GM21526 (cell line): ENCODE results near the gene SCUBE1.

Experiments
- ATAC-seq: cut with Tn5 transposase; IDR thresholded peaks from one replicate; pipeline ENCODE4 v1.9.1; 2021; ENCODE audit warnings: moderate library complexity; ENCODE audit not compliant: unreplicated experiment, low FRiP score

SCUBE1 gene

DNA sequence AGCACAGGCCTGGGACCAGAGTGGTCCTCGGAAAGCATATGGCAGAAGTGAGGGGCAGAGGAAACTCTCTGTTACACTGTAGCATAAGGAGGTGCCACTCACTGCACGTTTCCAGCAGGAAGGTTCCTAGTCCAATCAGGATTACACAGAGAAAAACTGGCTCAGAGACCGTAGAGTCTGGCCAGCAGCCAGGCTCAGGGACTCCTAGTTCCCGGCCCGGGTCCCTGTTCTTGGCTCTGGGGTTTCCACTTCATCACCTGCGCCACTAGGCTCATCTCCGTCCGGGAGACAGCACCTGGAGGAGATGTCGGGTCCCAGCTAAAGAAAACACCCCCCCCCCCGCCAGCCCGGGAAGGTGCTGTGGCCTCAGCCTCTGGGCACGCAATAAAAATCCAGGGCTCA is 157.3 kb downstream of the SCUBE1 start:
- ATAC-seq = no peak

DNA sequence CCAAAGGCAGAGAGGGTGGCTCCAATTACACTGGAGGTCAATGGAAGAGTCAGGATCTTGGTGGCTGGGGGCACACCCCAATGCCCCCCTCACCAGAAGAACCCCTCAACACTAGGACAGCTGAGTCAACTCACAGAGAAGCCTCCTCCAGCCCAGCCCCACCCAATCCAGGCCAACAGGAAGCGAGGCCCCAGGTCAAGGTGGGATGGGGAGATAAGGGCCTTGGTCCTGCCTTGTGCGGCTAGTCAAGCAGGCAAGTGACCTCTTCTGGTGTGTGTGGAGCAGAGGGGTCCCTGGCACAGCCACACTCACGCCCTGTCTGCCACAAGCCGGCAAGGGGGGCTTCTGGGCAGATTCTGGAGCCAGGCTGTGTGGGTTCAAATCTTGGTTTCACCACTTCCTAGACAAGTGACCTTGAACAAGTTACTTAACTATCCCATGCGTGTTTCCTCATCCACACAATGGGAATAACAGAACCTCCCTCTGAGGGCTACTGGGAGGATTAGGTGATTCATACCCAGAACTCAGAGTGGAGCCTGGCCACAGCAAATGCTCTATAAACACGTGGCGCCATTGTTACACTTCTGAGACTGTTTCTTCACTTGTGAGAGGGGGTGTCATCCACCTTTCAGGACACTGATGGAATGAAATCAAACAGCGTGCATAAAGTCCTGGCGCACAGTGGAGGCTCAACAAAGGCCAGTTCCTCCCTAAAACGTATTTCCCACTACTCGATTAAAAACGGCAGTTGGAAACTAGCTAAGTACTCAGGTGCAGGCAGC is 159.5 kb downstream of the SCUBE1 start:
- no peak for ATAC-seq

DNA sequence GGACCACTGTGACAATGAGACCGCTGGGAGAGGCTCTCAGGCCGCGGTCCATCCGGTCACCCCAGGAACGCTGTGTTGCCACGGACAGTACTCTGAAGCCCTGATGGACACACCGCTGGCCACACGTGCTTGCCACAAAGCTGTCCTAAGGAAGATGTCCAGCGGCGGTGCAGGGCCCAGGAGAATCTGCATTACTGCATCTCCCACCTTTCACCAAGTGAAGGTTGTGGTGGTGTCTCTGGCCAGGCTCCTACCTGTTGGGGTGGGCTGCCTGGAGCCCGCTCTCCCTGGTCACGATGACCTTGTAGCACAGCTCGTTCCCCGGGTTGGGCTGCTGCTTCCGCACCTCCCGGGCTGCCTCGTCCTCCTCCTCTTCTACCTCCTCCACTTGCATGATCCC is 160.4 kb downstream of the SCUBE1 start:
- ATAC-seq = no peak

DNA sequence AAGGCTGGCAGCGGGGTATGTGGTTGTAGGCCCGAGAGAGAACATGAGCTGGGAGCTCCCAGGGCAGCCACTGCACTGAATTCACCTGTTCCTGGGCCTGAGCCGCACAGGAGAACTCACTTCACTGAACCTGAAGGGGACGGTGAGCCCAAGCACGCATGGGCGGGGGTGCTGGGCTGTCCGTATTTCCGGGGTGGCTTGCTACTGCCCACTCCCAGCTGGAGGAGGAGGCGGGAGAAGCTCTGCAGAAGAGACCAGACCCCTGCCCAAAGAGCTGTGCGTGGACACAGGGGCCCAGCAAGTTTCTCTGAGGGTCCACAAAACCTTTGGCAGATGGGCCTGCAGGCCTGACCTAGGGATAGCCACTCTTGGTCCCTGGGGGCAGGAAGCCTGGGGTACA is 161.1 kb downstream of the SCUBE1 start:
- no peak for ATAC-seq

DNA sequence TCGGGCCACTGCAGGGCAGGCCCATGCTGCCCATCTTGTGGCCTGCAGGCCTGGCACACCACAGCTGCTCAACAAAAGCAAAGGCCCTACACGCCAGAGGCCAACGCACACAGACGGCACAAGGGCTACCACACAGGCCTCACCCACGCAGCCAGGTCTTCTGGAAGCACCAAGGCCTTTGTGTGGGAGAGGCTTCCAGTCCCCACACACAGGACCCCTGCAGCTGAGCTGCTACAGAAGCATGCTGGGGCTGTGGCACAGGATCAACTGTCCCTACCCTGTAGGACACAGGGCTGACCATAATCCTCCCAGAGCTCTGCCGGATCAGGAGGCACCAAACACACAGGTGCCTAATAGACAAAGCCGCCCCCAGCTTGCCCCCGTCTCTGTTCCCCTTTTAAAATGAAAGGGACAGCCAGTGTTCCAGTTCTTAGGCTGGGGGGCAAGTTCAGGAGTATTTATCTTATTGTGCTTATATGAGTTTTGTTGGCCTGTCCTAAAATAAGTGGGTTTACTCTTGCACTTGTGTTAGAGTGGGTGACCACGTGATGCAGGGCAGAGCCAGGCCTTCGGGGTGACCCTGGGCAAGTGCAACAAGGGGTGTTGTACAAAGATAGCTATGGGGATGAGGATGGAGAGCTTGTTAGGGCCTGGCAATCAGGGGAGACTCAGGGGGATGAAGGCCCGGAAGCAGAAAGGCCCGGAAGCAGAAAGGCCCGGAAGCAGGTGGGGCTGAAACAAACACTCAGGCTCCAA is 161.7 kb downstream of the SCUBE1 start:
- no peak for ATAC-seq

DNA sequence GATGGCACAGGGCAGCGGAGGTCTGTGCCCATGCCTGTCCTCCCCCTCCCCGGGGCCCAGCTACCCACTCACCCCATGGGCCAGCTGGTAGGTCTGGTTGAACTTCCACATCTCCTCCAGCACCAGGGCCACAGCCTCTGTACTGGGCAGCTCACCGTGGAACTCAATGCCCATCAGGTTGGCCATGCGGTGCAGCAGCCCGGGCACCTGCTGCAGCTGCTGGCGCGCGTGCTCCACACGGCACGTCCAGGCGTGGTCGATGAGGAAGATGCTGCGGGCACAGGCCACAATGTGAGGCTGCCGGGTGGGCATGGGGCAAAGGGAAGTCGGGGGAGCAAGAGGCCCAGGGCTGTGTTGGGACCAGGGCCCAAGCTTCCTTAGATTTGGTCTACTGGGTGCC is 162.5 kb downstream of the SCUBE1 start:
- no peak for ATAC-seq

DNA sequence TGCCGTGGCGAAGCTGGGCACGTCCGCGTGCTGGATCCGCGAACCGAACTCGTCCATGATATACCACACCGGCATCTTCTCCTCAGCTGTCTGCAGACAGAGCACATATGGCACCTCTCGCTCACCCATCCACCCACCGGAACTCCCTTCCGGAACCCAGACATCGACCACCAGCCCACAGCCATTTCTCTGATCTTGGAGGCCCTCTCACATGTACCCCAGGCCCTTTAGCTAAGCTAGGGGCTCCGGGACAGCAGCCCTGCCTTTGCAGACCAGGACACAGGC is 163.3 kb downstream of the SCUBE1 start:
- no peak for ATAC-seq

DNA sequence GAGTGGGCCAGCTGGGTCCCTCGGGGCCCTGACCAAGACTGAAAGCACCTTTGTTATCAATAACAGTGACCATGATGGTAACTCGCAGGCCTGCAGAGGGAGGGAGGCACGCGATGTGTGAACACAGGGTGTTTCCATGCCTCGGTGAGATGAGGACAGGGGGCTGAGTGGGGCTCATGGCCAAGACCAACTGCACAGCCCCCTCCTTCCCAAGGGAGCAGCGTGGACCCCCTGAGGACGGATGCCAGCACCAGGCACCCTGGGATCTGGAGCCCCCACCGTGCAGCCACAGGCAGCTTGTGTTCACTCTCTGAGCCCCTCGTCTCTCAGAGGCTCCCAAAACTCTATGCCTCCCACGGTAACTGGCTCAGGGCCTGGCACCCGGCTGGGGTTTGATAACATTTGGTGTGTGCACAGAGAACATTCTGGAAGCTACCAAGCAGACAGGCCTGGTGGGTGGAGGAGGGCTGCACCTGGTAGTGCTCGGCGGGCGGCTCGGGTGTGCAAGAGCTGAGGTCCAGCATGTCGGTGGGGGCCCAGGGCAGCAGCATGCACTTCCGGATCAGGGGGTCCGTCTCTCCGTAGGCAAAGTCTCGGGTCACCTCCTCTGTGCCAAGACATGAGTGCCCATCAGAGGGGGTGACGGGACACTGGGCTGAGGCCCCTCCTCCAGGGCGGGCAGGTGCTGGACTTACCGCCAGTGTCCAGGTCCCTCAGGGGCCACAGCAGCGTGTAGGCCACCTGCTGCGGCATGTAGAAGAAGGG is 163.8 kb downstream of the SCUBE1 start:
- no peak for ATAC-seq

DNA sequence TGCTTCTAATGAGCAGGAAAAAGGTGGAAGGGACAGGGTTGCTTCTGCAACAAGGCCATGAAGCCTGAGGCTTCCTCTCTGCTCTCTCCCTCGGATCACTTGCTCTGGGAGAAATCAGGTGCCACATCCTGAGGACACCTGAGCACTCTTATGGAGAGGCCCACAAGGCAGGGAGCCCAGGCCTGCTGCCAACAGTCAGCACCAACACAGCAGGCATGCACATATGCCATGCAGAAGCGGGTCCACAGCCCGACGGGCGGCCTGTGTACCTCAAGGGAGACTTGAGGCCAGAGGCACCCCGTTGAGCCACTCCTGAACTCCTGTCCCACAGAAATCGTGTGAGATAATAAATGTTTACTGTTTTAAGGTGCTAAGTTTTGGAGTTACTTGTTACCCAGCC is 165.7 kb downstream of the SCUBE1 start:
- ATAC-seq = no peak

DNA sequence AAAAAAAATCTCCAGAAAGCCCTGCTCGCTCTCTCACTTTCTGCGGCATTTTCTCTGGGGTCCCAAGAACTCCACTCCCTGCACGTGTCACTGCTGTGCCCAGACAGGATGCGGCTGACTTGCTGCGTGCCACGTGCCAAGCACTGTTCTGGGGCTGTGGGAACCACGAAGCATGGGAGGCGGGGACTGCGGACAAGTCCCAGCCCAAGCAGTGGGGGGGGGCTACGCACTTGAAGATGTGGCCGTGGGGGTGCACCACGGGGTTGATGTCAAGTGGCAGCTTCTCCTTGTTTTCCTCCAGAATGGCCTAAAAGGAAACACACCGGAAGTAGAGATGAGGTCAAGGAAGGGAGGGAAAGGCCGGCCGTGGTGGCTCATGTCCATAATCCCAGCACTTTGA is 167.1 kb downstream of the SCUBE1 start:
- no peak for ATAC-seq

DNA sequence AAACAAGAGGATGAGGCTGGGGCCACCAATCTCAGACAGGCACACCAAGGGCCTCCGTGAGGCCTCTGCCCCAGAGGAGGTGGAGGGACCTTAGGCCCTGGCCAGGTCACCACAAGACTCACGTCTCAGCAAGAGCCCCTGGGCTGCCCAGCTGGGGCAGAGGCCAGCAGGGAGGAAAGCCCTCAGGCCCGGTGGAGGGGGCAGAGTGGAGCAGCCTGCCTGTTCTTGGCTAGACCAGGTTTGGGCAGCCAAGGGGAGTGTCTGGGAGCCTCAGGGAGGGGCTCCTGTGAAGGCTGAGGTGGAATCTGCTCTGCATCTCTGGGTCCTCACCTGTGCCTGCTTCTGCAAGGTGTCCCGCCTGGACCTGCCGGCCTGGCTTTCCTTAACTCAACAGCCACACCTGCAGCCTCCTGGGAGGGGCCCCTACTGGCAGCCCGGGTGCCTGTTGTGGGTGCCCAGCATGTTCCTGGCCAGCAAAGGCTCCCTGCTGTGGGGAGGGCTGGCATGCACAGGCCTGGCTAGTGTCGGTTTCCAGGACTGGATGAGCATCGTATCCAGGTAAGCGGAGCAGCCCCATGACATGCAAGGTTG is 168.1 kb downstream of the SCUBE1 start:
- ATAC-seq = no peak

DNA sequence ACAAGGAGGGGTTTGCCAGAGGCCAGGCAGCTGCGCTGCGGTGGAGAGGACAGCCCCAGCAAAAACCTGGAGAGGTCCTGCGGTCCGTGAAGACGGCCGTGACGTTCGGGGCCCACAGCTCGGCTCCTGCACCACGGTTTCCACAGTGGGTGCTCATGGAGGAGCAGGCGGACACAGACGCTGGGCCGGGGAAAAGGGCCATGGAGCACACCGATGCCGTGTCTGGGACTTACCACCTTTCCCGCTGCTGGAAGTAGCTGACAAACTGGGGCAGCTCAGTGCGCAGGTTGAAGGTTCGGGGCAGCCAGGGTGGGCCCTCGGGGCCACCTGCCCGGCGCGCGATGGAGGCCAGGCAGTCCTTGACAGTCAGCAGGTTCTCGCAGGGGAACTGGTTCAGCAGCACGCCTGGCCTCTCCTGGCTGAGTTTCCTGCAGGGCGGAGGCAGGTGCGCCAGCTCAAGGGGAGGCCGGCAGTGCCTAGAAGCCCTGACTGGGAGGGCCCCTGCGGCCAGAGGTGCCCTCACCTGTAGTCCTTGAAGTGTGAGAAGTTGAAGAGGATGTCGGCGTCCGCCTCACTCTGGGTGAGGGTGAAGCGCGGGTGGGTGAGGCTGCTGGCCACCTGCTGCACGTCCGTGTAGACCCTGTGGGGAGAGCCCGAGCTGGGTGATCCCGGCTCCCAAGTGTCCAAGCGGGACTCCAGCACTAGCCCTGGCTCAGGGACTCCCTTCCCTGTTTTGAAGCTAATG is 169.0 kb downstream of the SCUBE1 start:
- ATAC-seq = no peak

DNA sequence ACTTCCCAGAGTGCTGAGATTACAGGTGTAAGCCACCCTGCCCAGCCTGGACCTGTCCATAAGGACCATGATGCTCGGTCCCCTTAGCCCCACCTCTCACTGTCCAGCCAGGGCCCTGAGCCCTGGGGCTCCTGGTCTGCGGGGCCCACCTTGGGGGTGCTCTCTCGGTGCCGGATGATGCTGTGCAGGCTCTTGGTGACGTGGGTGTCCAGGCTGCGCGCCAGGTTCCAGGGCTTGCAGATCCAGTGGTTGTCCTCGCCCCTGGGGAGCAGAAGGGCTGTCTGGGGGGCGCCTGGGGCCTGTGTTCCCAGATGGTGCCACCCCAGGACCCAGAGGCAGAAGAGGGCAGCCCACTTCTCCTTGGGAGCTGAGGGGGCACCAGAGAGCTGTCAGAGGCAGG is 169.6 kb downstream of the SCUBE1 start:
- ATAC-seq = no peak

DNA sequence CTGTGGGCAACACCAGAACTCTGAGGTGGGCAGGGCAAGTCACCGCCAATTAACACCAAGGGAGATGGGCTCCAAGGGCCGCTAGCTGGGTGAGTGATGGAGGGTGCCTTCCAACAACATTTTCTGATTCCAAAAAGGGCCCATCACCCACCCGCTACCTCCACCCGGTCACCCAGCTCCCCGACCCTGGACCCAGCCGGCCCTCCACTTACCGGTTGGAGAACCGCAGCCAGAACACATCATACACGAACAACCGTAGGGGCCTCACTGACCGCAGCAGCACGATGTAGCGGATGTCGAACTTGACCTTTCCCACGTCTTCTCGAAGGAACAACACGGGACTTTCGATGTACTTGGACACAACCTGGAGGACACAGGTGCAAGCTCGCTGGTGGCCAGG is 171.0 kb downstream of the SCUBE1 start:
- ATAC-seq = no peak

DNA sequence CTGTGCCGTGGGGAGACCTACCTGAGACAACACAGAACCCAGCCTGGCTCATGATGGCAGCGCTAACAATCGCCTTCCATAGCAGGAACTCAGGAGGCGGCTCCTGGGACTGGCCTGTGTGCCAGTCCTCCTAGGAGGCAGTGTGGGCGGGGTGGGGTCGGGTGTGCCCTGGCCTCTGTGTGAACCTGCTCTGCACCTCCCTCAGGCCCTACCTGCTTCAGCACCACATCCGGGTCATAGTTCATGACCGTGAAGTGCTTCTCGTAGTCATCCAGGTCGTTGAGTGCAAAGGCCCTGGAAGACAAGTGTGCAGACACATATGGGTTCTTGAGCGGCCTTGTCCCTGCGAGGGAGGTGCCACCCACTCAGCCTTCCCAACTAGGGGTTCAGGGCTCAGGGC is 171.6 kb downstream of the SCUBE1 start:
- ATAC-seq = no peak

DNA sequence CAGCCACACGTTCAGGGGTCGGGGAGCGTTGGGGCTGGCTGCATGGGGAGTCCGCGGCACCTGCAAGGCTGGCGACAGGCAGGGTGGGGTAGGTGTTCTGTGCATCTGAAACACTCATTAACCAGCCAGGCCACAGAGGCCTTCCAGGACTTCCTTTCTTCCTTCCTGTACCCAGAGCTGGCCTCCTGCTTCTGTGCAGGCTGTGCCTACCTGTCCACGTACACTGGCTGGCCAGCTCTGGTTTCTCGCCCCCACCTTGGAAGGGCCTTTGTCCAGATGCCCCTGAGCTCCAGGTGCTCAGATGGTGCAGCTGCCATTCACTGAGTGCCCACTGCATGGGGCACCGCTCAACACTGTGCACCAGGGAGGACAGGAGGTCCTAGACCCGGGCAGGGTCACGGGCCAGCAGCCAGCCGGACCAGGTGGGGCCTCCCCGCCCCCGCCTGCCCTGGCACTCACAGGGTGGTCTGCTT is 172.1 kb downstream of the SCUBE1 start:
- no peak for ATAC-seq

DNA sequence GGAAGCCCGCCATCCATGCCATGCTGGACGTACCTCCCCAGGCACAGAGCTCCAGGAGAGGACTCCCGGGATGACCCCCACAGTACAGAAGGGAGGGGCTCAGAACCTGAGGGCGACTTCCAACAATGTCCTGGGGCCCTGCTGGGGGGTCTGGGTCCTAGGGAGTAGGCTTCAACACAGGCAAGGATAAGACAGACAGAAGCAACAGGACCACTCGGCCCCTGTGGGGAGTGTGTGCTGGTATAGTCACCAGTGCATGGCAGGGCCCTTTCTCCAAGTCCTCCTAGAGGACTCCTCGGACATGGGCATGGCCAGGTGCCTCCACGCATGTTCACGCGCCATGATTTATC is 173.1 kb downstream of the SCUBE1 start:
- no peak for ATAC-seq

DNA sequence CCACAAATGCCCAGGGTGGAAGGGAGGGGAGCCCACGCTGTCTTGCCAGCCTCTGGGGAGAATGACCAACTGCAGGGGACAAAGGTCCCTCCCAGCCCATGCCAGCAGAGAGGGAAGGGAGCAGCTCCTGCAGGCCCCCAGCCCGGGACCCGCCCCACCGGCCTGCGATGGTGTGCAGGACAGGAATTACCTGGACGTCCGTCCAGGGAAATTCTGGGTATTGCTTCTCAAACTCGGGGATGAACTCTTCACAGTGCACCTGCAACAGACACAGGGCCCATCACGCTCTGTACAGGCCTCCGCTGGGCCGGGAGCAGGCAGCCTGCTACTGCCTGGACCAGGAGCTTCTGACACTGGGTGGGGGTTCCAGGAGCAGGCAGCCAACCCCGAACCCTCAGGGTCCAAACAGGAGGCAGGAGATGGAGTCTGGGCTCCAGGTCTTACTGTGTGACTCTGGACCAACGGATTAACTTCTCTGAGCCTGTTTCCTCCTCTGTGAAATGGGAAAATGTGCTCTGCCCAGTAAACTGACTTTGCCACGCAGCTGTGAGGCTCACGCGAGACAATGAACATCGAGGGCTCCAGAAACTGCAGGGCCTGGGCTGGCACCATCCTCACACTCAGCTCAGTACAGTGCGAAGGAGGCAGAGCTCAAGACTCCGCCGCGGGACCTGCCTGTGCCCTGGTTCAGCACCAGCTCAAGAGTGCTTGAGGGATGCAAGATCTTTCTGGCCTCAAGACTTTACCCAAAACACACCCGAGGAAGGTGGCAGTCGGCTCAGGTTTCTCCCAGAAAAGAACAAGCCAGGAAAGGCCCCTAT is 173.7 kb downstream of the SCUBE1 start:
- ATAC-seq = no peak

DNA sequence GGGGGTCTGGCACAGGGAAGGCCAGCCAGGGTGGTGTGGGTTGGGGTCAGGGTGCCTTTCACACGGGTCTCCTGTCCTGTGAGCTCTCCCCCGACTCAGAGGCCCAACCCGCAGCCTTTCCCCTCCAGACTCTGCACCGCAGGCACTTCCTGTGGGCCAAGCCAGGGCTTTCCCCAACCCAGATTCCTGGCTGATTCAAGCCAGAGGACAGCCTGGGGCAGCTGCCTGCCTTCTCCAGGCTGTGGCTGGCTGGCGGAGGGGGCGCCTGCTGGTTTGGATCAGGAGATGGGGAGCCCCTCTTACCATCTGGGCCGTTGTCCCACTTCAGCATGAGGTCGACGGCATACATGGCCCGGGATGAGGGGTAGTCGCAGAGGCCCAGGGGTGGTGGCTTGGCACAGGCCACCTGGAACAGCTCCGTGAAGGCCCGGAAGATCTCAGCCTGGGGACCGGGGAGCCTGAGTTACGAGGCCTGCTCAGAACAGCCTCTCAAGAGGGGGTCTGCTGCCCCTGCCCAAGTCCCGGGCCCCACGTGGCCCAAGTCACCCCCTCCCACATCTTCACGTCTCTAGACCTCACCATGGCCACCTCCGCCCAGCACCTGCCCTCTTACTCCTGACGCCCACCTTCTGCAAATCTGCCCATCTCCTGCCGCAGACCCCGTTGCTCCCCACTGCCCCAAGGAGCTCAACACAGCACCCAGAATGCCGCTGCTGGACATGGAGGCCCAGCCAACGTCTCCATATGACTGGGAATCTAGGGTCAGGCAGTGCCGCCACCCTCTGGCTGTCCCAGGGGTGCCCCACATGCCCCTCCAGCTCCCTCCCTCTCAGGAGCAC is 174.5 kb downstream of the SCUBE1 start:
- no peak for ATAC-seq
